Panc1 (cell line): ENCODE measurements around the gene LILRB1. TPM values are rescaled to one million over a fixed set of nuclear protein-coding genes. Genes with fewer than 3 reads are reported as not detected.

Experiments
- ATAC-seq: fragments of 200-7000 bp; cut with Tn5 transposase; 2 replicates; pipeline ENCODE4 v1.9.1; 2020; ENCODE audit warnings: mild to moderate bottlenecking, moderate library complexity
- BruUV-seq: library from RNA; stranded (reverse); fragments of 400-500 nt; replicated peaks from 2 replicates; lab custom pipeline; 2021; lab: Mats Ljungman, UMichigan
- CTCF ChIA-PET: fragments of 300-600 bp; sonication (Branson Sonifier 250); formaldehyde crosslinking; loops from one replicate; lab custom pipeline; 2022; ENCODE audit warnings: antibody characterized with exemption; lab: Charles Lee
- POLR2A ChIA-PET: fragments of 300-600 bp; sonication (Branson Sonifier 250); formaldehyde crosslinking; loops from one replicate; lab custom pipeline; 2022; ENCODE audit warnings: antibody characterized with exemption; lab: Charles Lee
- DNase-seq: peaks from one replicate; pipeline ENCODE4 v3.0.0-alpha.2; 2010; ENCODE audit warnings: low read depth, low spot score
- H3K27ac ChIP-seq: 2 replicates; pipeline ENCODE4 v1.5.1; 2011; ENCODE audit warnings: mild to moderate bottlenecking, low read length, inconsistent platforms
- H3K27me3 ChIP-seq: fragments of 200-500 bp; sonication (Bioruptor generic); 2 replicates; pipeline ENCODE4 v1.6.0; 2014; ENCODE audit warnings: low read length, inconsistent platforms; ENCODE audit not compliant: control insufficient read depth, insufficient read depth
- H3K36me3 ChIP-seq: fragments of 200-500 bp; sonication (Bioruptor generic); 2 replicates; pipeline ENCODE4 v1.5.1; 2014; ENCODE audit warnings: inconsistent platforms, mild to moderate bottlenecking, low read length, moderate library complexity; ENCODE audit not compliant: control insufficient read depth, insufficient read depth
- H3K4me1 ChIP-seq: 2 replicates; pipeline ENCODE4 v1.5.1; 2011; ENCODE audit warnings: inconsistent platforms, mild to moderate bottlenecking, low read length, moderate library complexity; ENCODE audit not compliant: control insufficient read depth, insufficient read depth
- H3K4me3 ChIP-seq, 2 experiments: 2 replicates each; pipeline ENCODE4 v1.5.1; 2011 to 2012; ENCODE audit warnings: low read depth in 2 of 2, low read length in 2 of 2, mild to moderate bottlenecking in 2 of 2, inconsistent platforms in 1 of 2, moderate library complexity in 1 of 2
- H3K9me3 ChIP-seq: fragments of 200-500 bp; sonication (Bioruptor generic); 2 replicates; pipeline ENCODE4 v1.5.1; 2014; ENCODE audit warnings: low read depth, mild to moderate bottlenecking, inconsistent platforms, low read length, moderate library complexity; ENCODE audit not compliant: control insufficient read depth, insufficient read depth
- POLR2AphosphoS5 ChIP-seq: IDR thresholded peaks from 2 replicates; pipeline ENCODE4 v1.6.1; 2012; ENCODE audit warnings: mild to moderate bottlenecking, low read depth, low read length, moderate library complexity
- SIN3A ChIP-seq: IDR thresholded peaks from 2 replicates; pipeline ENCODE4 v1.6.1; 2012; ENCODE audit warnings: low read depth, mild to moderate bottlenecking, low read length, moderate library complexity, borderline replicate concordance; ENCODE audit not compliant: insufficient read depth
- TCF7L2 ChIP-seq: IDR thresholded peaks from 2 replicates; pipeline ENCODE4 v1.6.1; 2011; ENCODE audit warnings: mild to moderate bottlenecking, low read depth, low read length, inconsistent platforms
- in situ Hi-C: cut with HindIII; loops from 2 replicates; pipeline ENCODE4 v1.10.0; 2016; ENCODE audit warnings: low sequenced_read_pairs, low pct_unique_long_range_greater_than_20kb
- intact Hi-C: fragments of 100-400 bp; cut with micrococcal nuclease; formaldehyde crosslinking; loops from one replicate; pipeline ENCODE4 v1.10.0; 2022; ENCODE audit not compliant: unreplicated experiment
- total RNA-seq: library from RNA; stranded (reverse); gene quantifications from one replicate; pipeline ENCODE4 v1.2.1, GENCODE V29; 2021; ENCODE audit not compliant: unreplicated experiment
- TF ChIP-seq, protein P1 (sequence below): fragments of 450-650 bp; IDR thresholded peaks from 2 replicates; pipeline ENCODE4 v1.5.1; 2017; ENCODE audit warnings: mild to moderate bottlenecking
- TF ChIP-seq, protein P2 (sequence below), 2 experiments: IDR thresholded peaks; 2 replicates each; pipeline ENCODE4 v1.6.1; 2011 to 2012; ENCODE audit warnings: low read depth in 2 of 2, control low read depth in 1 of 2, low read length in 1 of 2, mild to moderate bottlenecking in 1 of 2, moderate library complexity in 1 of 2; ENCODE audit not compliant: insufficient read depth in 1 of 2

The LILRB1 gene
- total RNA-seq, 1 experiment from 2014 or later, result 0.08 TPM

DNA sequence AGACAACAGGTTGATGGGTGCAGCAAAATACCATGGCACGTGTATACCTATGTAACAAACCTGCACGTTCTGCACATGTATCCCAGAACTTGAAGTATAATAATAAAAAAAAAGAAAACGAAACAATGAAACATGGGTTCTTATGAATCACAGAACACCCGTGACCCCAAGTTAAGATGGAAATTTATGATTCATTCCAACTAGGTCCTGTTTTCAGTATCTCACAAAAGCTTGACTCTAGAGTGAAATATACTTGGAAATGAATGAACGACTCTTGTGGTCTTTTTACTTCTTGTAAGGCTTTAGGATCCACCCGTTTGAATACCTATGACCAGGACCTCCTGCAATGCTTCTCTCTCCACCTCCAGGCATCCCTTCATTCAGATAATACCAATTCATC, 29.0 kb downstream of the LILRB1 start:
- TF ChIP-seq POLR2AphosphoS5, result no peak
- no peaks in the 10 kb centered on the region for H3K4me1 ChIP-seq
- H3K27me3 ChIP-seq, result 0 out of 2 replicates have a peak, but pooled peaks cover 5% of the 10 kb centered on the region
- DNase-seq (no peak), ATAC-seq (no peak)
- no peak overlapping the region for H3K4me3 ChIP-seq
- POLR2A ChIA-PET, result no interaction called here
- no peak overlapping the region for H3K27ac ChIP-seq
- no peaks in the 10 kb centered on the region for H3K36me3 ChIP-seq
- CTCF ChIA-PET, result no interaction called here
- H3K9me3 ChIP-seq, result no peaks in the 10 kb centered on the region
- no TSS peak for BruUV-seq
- in situ Hi-C loops (no loop called here), intact Hi-C loops (no loop called here)

DNA sequence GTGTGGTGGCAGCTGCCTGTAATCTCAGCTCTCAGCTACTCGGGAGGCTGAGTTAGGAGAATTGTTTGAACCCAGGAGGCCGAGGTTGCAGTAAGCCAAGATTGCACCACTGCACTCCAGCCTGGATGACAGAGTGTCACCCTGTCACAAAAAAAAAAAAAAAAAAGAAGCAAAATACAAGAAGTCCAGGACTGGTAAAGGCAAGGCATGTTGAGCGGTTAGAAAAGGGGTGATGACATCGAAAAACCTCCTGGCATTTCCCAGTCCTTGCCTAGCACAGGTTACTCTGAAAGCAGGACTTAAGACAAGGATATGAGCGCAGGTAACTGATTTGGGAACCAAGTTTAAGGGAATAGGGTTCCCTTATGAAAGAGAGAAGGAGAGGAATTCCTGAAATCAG, 30.0 kb downstream of the LILRB1 start:
- ChIA-PET POLR2A (no interaction called here), CTCF (interaction anchor here (1.1 kb wide), 1 partner anchor 9 kb away, joined by 3 read pairs; no protein-coding TSS in a partner anchor)
- Histone ChIP-seq H3K4me1 (no peaks in the 10 kb centered on the region), H3K27ac (no peak overlapping the region), H3K9me3 (no peaks in the 10 kb centered on the region), H3K4me3 (no peak overlapping the region), H3K27me3 (peaks cover 4% of the 10 kb centered on the region; the same call in 1 of the 2 replicates), H3K36me3 (no peaks in the 10 kb centered on the region)
- ATAC-seq, result no peak
- no peak for DNase-seq
- BruUV-seq, result no TSS peak
- intact Hi-C loops (no loop called here), in situ Hi-C loops (no loop called here)
- no peak for TF ChIP-seq SIN3A
- TF ChIP-seq TCF7L2, result no peak
- TF ChIP-seq, protein P1, sequence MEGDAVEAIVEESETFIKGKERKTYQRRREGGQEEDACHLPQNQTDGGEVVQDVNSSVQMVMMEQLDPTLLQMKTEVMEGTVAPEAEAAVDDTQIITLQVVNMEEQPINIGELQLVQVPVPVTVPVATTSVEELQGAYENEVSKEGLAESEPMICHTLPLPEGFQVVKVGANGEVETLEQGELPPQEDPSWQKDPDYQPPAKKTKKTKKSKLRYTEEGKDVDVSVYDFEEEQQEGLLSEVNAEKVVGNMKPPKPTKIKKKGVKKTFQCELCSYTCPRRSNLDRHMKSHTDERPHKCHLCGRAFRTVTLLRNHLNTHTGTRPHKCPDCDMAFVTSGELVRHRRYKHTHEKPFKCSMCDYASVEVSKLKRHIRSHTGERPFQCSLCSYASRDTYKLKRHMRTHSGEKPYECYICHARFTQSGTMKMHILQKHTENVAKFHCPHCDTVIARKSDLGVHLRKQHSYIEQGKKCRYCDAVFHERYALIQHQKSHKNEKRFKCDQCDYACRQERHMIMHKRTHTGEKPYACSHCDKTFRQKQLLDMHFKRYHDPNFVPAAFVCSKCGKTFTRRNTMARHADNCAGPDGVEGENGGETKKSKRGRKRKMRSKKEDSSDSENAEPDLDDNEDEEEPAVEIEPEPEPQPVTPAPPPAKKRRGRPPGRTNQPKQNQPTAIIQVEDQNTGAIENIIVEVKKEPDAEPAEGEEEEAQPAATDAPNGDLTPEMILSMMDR, result no peak
- TF ChIP-seq POLR2AphosphoS5, result no peak
- TF ChIP-seq, protein P2, sequence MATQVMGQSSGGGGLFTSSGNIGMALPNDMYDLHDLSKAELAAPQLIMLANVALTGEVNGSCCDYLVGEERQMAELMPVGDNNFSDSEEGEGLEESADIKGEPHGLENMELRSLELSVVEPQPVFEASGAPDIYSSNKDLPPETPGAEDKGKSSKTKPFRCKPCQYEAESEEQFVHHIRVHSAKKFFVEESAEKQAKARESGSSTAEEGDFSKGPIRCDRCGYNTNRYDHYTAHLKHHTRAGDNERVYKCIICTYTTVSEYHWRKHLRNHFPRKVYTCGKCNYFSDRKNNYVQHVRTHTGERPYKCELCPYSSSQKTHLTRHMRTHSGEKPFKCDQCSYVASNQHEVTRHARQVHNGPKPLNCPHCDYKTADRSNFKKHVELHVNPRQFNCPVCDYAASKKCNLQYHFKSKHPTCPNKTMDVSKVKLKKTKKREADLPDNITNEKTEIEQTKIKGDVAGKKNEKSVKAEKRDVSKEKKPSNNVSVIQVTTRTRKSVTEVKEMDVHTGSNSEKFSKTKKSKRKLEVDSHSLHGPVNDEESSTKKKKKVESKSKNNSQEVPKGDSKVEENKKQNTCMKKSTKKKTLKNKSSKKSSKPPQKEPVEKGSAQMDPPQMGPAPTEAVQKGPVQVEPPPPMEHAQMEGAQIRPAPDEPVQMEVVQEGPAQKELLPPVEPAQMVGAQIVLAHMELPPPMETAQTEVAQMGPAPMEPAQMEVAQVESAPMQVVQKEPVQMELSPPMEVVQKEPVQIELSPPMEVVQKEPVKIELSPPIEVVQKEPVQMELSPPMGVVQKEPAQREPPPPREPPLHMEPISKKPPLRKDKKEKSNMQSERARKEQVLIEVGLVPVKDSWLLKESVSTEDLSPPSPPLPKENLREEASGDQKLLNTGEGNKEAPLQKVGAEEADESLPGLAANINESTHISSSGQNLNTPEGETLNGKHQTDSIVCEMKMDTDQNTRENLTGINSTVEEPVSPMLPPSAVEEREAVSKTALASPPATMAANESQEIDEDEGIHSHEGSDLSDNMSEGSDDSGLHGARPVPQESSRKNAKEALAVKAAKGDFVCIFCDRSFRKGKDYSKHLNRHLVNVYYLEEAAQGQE (IDR thresholded peaks at IDR 0.05; ENCODE audit: insufficient read depth in 1 of 2, low read depth in 2 of 2, low read length in 1 of 2), result no peak

DNA sequence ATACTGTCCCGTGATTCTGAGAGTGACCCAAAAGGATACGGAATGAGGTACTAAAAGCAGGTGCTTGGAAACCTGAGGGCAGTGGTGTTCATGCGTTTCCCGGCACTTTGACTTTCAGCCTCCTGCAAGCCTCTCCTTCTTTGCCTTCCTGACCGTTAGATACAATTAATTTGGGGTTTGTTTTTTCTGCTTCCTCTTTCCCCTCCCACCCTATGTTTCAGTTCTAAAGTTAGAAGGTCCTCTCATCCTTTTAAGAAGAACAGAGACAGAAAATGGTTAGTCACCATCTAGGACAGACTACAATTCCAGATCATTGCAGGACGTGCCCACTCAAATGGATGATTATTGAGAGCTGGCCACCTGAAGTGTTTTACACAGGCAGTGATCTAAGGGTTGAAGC, 30.7 kb downstream of the LILRB1 start:
- H3K27me3 ChIP-seq, result peaks cover 8% of the 10 kb centered on the region
- no peaks in the 10 kb centered on the region for H3K9me3 ChIP-seq
- no peak overlapping the region for H3K4me3 ChIP-seq
- H3K36me3 ChIP-seq, result no peaks in the 10 kb centered on the region
- no TSS peak for BruUV-seq
- ATAC-seq (no peak), DNase-seq (no peak)
- POLR2A ChIA-PET, result no interaction called here
- no peak overlapping the region for H3K27ac ChIP-seq
- CTCF ChIA-PET, result no interaction called here
- TF ChIP-seq TCF7L2, result no peak
- no peak for TF ChIP-seq SIN3A
- TF ChIP-seq POLR2AphosphoS5, result no peak
- TF ChIP-seq, protein P2 (IDR thresholded peaks at IDR 0.05; ENCODE audit: insufficient read depth in 1 of 2, low read depth in 2 of 2, low read length in 1 of 2), result no peak
- TF ChIP-seq, protein P1, result no peak
- intact Hi-C loops, result no loop called here
- no peaks in the 10 kb centered on the region for H3K4me1 ChIP-seq
- in situ Hi-C loops, result no loop called here
